Measurements from ENCODE around the gene CLGN. TPM values are rescaled to one million over a fixed set of nuclear protein-coding genes. Genes with fewer than 3 reads are reported as not detected.
A peak's percentile ranks its signal among the peaks of the same experiment; 100 is the strongest.

CLGN gene
- total RNA-seq, 1 donor from 2014 or later, result 1.1 TPM

GRCh38 chr4:140406292-140406691, 21.2 kb downstream of the CLGN start:
- Histone ChIP-seq H3K27me3 (ENCODE audit: low read depth) (no peaks in the 10 kb centered on the region), H3K4me1 (no peaks in the 10 kb centered on the region), H3K9me3 (no peaks in the 10 kb centered on the region), H3K27ac (no peak overlapping the region), H3K36me3 (no peaks in the 10 kb centered on the region), H3K4me3 (no peak overlapping the region)
- TF ChIP-seq CTCF (IDR thresholded peaks at IDR 0.05), result no peak
- ATAC-seq (no peak), DNase-seq (no peak)
- intact Hi-C loops (cut with DNase I), result no loop called here

GRCh38 chr4:140400111-140400510, 27.3 kb downstream of the CLGN start:
- TF ChIP-seq CTCF (IDR thresholded peaks at IDR 0.05), result no peak
- intact Hi-C loops (cut with DNase I), result no loop called here
- H3K4me1 ChIP-seq, result no peaks in the 10 kb centered on the region
- no peak overlapping the region for H3K4me3 ChIP-seq
- H3K27ac ChIP-seq, result no peak overlapping the region
- no peak for DNase-seq
- H3K27me3 ChIP-seq (ENCODE audit: low read depth), result no peaks in the 10 kb centered on the region
- ATAC-seq, result no peak
- H3K36me3 ChIP-seq, result no peaks in the 10 kb centered on the region
- H3K9me3 ChIP-seq, result no peaks in the 10 kb centered on the region

GRCh38 chr4:140395668-140396067, 31.8 kb downstream of the CLGN start:
- Histone ChIP-seq H3K27me3 (ENCODE audit: low read depth) (no peaks in the 10 kb centered on the region), H3K4me3 (no peak overlapping the region), H3K9me3 (no peaks in the 10 kb centered on the region), H3K4me1 (no peaks in the 10 kb centered on the region), H3K27ac (no peak overlapping the region), H3K36me3 (no peaks in the 10 kb centered on the region)
- DNase-seq, result no peak
- ATAC-seq, result no peak
- no peak for TF ChIP-seq CTCF (IDR thresholded peaks at IDR 0.05)
- intact Hi-C loops (cut with DNase I), result no loop called here

GRCh38 chr4:140388015-140388414, 39.4 kb downstream of the CLGN start:
- TF ChIP-seq CTCF (IDR thresholded peaks at IDR 0.05), result no peak
- Histone ChIP-seq H3K4me3 (no peak overlapping the region), H3K4me1 (no peaks in the 10 kb centered on the region), H3K27ac (no peak overlapping the region), H3K27me3 (ENCODE audit: low read depth) (no peaks in the 10 kb centered on the region), H3K36me3 (no peaks in the 10 kb centered on the region), H3K9me3 (no peaks in the 10 kb centered on the region)
- intact Hi-C loops (cut with DNase I), result no loop called here
- ATAC-seq, result no peak
- no peak for DNase-seq

GRCh38 chr4:140382732-140383131, 44.7 kb downstream of the CLGN start:
- intact Hi-C loops (cut with DNase I), result no loop called here
- no peak overlapping the region for H3K4me3 ChIP-seq
- no peaks in the 10 kb centered on the region for H3K27me3 ChIP-seq (ENCODE audit: low read depth)
- peaks cover 17% of the 10 kb centered on the region for H3K36me3 ChIP-seq
- DNase-seq (no peak), ATAC-seq (no peak)
- no peaks in the 10 kb centered on the region for H3K9me3 ChIP-seq
- no peak for TF ChIP-seq CTCF (IDR thresholded peaks at IDR 0.05)
- H3K4me1 ChIP-seq, result no peaks in the 10 kb centered on the region
- no peak overlapping the region for H3K27ac ChIP-seq

GRCh38 chr4:140374130-140374477, 53.3 kb downstream of the CLGN start:
- Histone ChIP-seq H3K36me3 (no peaks in the 10 kb centered on the region), H3K27ac (peak overlapping the region; percentile 85), H3K4me1 (peaks cover 31% of the 10 kb centered on the region), H3K27me3 (ENCODE audit: low read depth) (no peaks in the 10 kb centered on the region), H3K4me3 (peak overlapping the region; percentile 91), H3K9me3 (no peaks in the 10 kb centered on the region)
- intact Hi-C loops (cut with DNase I), result no loop called here
- DNase-seq (no peak), ATAC-seq (peak in 1 of 2 donors; percentile 4)
- no peak for TF ChIP-seq CTCF (IDR thresholded peaks at IDR 0.05)
